Right lobe of liver (tissue), 6 donors: Measurements from ENCODE around the gene RABL3. TPM values are rescaled to one million over a fixed set of nuclear protein-coding genes. Genes with fewer than 3 reads are reported as not detected.
"Not testable (repeated sequence)": the region's sequence is repeated elsewhere in the genome, so short reads cannot be mapped to it uniquely, and the experiment has no call there.

Source experiments
- ATAC-seq, 4 donors: fragments of 200-7000 bp; cut with Tn5 transposase; one replicate each; pipeline ENCODE4 v1.9.1; 2020; ENCODE audit warnings: mild to moderate bottlenecking in 4 of 4, moderate library complexity in 4 of 4
- DNase-seq, 3 donors: peaks; one replicate each; pipeline ENCODE4 v3.0.0-alpha.2; 2020
- H3K27ac ChIP-seq, 3 donors: fragments of 200-600 bp; one replicate each; pipeline ENCODE4 v1.8.0; 2022
- H3K27me3 ChIP-seq, 2 donors: fragments of 200-600 bp; one replicate each; pipeline ENCODE4 v1.8.0; 2022
- H3K36me3 ChIP-seq, 4 donors: fragments of 200-600 bp; sonication (generic) in 1 of 4; one replicate each; pipeline versions ENCODE4 v1.5.1 to v1.8.0; 2017 to 2022; ENCODE audit warnings: control low read depth in 1 of 4
- H3K4me1 ChIP-seq, 4 donors: fragments of 200-600 bp; sonication (generic) in 1 of 4; one replicate each; pipeline versions ENCODE4 v1.5.1 to v1.8.0; 2017 to 2022; ENCODE audit warnings: control low read depth in 1 of 4
- H3K4me3 ChIP-seq, 3 donors: fragments of 200-600 bp; one replicate each; pipeline ENCODE4 v1.8.0; 2022
- H3K9me3 ChIP-seq, 4 donors: fragments of 200-600 bp; sonication (generic) in 1 of 4; one replicate each; pipeline versions ENCODE4 v1.5.1 to v1.8.0; 2017 to 2022; ENCODE audit warnings: control low read depth in 1 of 4
- CTCF ChIP-seq, 4 donors: fragments of 200-600 bp in 3 of 4; fragments of 450-650 bp in 1 of 4; IDR thresholded peaks; one replicate each; pipeline versions ENCODE4 v1.5.1 to v1.8.0; 2016 to 2022; ENCODE audit warnings: antibody characterized with exemption in 4 of 4, mild to moderate bottlenecking in 2 of 4
- POLR2A ChIP-seq: fragments of 450-650 bp; IDR thresholded peaks from one replicate; pipeline ENCODE4 v1.6.1; 2017; ENCODE audit warnings: antibody characterized with exemption, mild to moderate bottlenecking
- WGBS: methylation state at CpG from one replicate; pipeline ENCODE4 v1.1.6; 2018; ENCODE audit warnings: low coverage, low lambda C conversion rate; ENCODE audit not compliant: insufficient coverage; ENCODE audit errors: missing lambda C conversion rate; 5-methylcytosine and 5-hydroxymethylcytosine counted together
- intact Hi-C, 2 donors: fragments of 100-400 bp; cut with DNase I; formaldehyde crosslinking; loops; one replicate each; pipeline versions ENCODE4 v1.11.2 to v1.14.1; 2022
- total RNA-seq, 6 experiments: library from RNA; depleted of rRNA in 2 of 6; stranded (reverse); fragments of >200 nt in 2 of 6; fragmentation: NEBNext Ultra II Directional in 3 of 6; extraction: Animal tissue kit (Norgen Biotek cat#: 25700) in 3 of 6; gene quantifications; one replicate each; pipeline versions ENCODE4 v1.1.0 to v1.2.4, GENCODE V29; 2016 to 2023
- donor health status: DM: no; HTN: yes; CAD: no.
- donor health status: DM: no; HTN: no; CAD: no.
- donor health status: DM: no; HTN: no; CAD: no.
- donor health status: DM: no; HTN: yes; CAD: no.
- donor health status: DM: no; HTN: yes; CAD: no.

RABL3 gene
- total RNA-seq, 6 experiments from 2014 or later = 12.0 to 18.4 (median 13.2) TPM

- TF ChIP-seq POLR2A (peak; percentile 59), CTCF (IDR thresholded peaks at IDR 0.05) (no peak)
Observed at GRCh38 chr3:120678331-120678947, 63.9 kb downstream of the RABL3 start.

GRCh38 chr3:120677193-120677592, 65.1 kb downstream of the RABL3 start:
- ATAC-seq, H3K4me3 ChIP-seq, H3K27me3 ChIP-seq, intact Hi-C loops, DNase-seq, H3K9me3 ChIP-seq: not testable (repeated sequence)
- Histone ChIP-seq H3K36me3 (peaks cover 0 to 49% (median 24%) of the 10 kb centered on the region in 4 donors), H3K27ac (peak overlapping the region in 1 of 3 donors; percentile 99), H3K4me1 (peaks cover 0 to 19% (median 2%) of the 10 kb centered on the region in 4 donors)
- WGBS = 77% methylated on average over 2 of the region's 7 CpGs

More at GRCh38 chr3:120678331-120678947, 63.9 kb downstream of the RABL3 start:
- no peaks in the 10 kb centered on the region for H3K9me3 ChIP-seq
- H3K4me1 ChIP-seq = peaks cover 0 to 25% (median 4%) of the 10 kb centered on the region in 4 donors
- peak overlapping the region; percentile 91 to 99 (median 95) for H3K27ac ChIP-seq
- peak; percentile 64 to 85 (median 77) for ATAC-seq
- no peaks in the 10 kb centered on the region for H3K27me3 ChIP-seq
- peaks cover 0 to 37% (median 19%) of the 10 kb centered on the region in 4 donors for H3K36me3 ChIP-seq
- intact Hi-C loops = no loop called here
- peak overlapping the region; percentile 45 to 73 (median 54) for H3K4me3 ChIP-seq
- 1% methylated on average over 6 of the region's 6 CpGs for WGBS
- DNase-seq = peak in 2 of 3 donors; percentile 34 to 83

- H3K27me3 ChIP-seq = no peaks in the 10 kb centered on the region
- no peak for DNase-seq
- no peak for TF ChIP-seq POLR2A
- no peak for TF ChIP-seq CTCF (IDR thresholded peaks at IDR 0.05)
- 58% methylated on average over 2 of the region's 2 CpGs for WGBS
- H3K4me1 ChIP-seq = peaks cover 0 to 19% (median 2%) of the 10 kb centered on the region in 4 donors
- H3K4me3 ChIP-seq = no peak overlapping the region
- intact Hi-C loops = no loop called here
- H3K27ac ChIP-seq = no peak overlapping the region
- no peaks in the 10 kb centered on the region for H3K9me3 ChIP-seq
- peaks cover 0 to 90% (median 42%) of the 10 kb centered on the region in 4 donors for H3K36me3 ChIP-seq
- peak in 1 of 4 donors; percentile 7 for ATAC-seq
Observed at GRCh38 chr3:120673116-120673515, 69.2 kb downstream of the RABL3 start.

GRCh38 chr3:120670576-120670975, 71.7 kb downstream of the RABL3 start:
- 83% methylated on average over 2 of the region's 2 CpGs for WGBS
- intact Hi-C loops = no loop called here
- Histone ChIP-seq H3K4me3 (no peak overlapping the region), H3K27me3 (no peaks in the 10 kb centered on the region), H3K36me3 (peaks cover 0 to 92% (median 38%) of the 10 kb centered on the region in 4 donors), H3K4me1 (peaks cover 0 to 7% (median 0%) of the 10 kb centered on the region in 4 donors), H3K9me3 (no peaks in the 10 kb centered on the region), H3K27ac (no peak overlapping the region)
- TF ChIP-seq CTCF (IDR thresholded peaks at IDR 0.05) (no peak), POLR2A (no peak)
- ATAC-seq = no peak
- no peak for DNase-seq

- H3K27ac ChIP-seq = no peak overlapping the region
- no peaks in the 10 kb centered on the region for H3K9me3 ChIP-seq
- TF ChIP-seq POLR2A (no peak), CTCF (IDR thresholded peaks at IDR 0.05) (no peak)
- no peaks in the 10 kb centered on the region for H3K27me3 ChIP-seq
- intact Hi-C loops = no loop called here
- ATAC-seq = no peak
- peaks cover 0 to 71% (median 10%) of the 10 kb centered on the region in 4 donors for H3K36me3 ChIP-seq
- no peak overlapping the region for H3K4me3 ChIP-seq
- no peak for DNase-seq
- H3K4me1 ChIP-seq = peaks cover 0 to 18% (median 0%) of the 10 kb centered on the region in 4 donors
Observed at GRCh38 chr3:120664926-120665325, 77.4 kb downstream of the RABL3 start.
